22Rv1 (cell line): ENCODE measurements around the gene PAMR1.

ENCODE experiments used
- H3K27ac ChIP-seq: fragments of 450-650 bp; 2 replicates; pipeline ENCODE4 v1.5.1; 2017
- CTCF ChIP-seq: fragments of 450-650 bp; IDR thresholded peaks from 2 replicates; pipeline ENCODE4 v1.5.1; 2017; ENCODE audit warnings: mild to moderate bottlenecking
- ZFX ChIP-seq: fragments of 450-650 bp; IDR thresholded peaks from 2 replicates; pipeline ENCODE4 v1.6.1; 2017; ENCODE audit warnings: antibody characterized with exemption, borderline replicate concordance

The PAMR1 gene

GRCh38 chr11:35418282-35419183, 106.9 kb downstream of the PAMR1 start:
- no peak for TF ChIP-seq ZFX

DNA sequence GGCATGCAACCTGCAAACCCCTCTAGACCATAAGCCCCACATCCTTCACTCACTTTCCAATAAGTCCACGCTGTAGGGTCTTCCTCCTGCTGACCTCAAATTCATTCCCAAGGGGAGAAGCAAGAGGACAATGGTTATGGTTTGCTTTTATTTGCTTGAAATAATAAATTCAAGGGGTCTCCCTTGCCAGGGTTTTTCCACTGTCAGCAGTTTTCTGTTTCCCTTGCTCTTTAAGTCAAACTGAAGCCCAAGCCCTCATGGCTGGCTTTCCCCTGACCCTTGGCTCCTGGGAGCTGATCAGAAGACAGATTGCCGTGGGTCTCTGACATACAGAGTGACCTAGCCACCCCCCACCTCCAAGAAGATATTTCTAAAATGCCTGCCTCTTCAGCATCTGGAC, 109.9 kb downstream of the PAMR1 start:
- no peak for TF ChIP-seq CTCF
- TF ChIP-seq ZFX = no peak
- H3K27ac ChIP-seq = no peak overlapping the region

More at GRCh38 chr11:35418282-35419183, 106.9 kb downstream of the PAMR1 start:
- H3K27ac ChIP-seq = no peak overlapping the region

GRCh38 chr11:35414776-35415175, 110.6 kb downstream of the PAMR1 start:
- no peak for TF ChIP-seq CTCF
- TF ChIP-seq ZFX = no peak
- H3K27ac ChIP-seq = no peak overlapping the region

- TF ChIP-seq ZFX (no peak), CTCF (no peak)
- no peak overlapping the region for H3K27ac ChIP-seq
Measured at GRCh38 chr11:35414311-35414710, 111.1 kb downstream of the PAMR1 start.

- TF ChIP-seq CTCF (no peak), ZFX (no peak)
- H3K27ac ChIP-seq = no peak overlapping the region
Measured at GRCh38 chr11:35413598-35413997, 111.8 kb downstream of the PAMR1 start.

GRCh38 chr11:35412285-35412684, 113.1 kb downstream of the PAMR1 start:
- TF ChIP-seq ZFX (no peak), CTCF (peak; percentile 53)
- H3K27ac ChIP-seq = no peak overlapping the region

DNA sequence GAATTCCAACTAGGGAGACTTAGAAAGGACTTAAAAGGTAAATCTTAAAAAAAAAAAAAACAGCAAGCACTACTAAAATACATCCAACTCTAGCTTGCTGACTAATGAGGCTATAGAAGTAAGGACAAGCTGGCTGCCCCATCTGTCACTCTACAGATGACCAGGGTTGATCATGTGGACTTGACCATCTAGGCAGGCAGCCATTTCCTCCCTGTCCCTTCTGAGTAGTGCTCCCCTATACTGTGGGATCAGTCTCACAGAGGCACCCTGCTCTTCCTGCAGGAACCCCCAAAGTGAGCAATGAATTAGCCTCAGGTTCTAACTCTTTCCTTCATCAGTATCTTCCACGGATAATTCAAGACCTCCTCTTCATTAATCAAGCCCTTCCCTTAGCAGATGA, 118.4 kb downstream of the PAMR1 start:
- no peak for TF ChIP-seq ZFX
- no peak for TF ChIP-seq CTCF
- no peak overlapping the region for H3K27ac ChIP-seq

- H3K27ac ChIP-seq = no peak overlapping the region
- TF ChIP-seq ZFX = no peak
- peak; percentile 81 for TF ChIP-seq CTCF
Measured at GRCh38 chr11:35404388-35404775, 121.0 kb downstream of the PAMR1 start.
